GM18508 (cell line): ENCODE results near the gene NISCH.

Source experiments
- ATAC-seq: cut with Tn5 transposase; IDR thresholded peaks from one replicate; pipeline ENCODE4 v1.9.1; 2021; ENCODE audit warnings: moderate number of reproducible peaks; ENCODE audit not compliant: insufficient read depth, unreplicated experiment

Gene NISCH

DNA sequence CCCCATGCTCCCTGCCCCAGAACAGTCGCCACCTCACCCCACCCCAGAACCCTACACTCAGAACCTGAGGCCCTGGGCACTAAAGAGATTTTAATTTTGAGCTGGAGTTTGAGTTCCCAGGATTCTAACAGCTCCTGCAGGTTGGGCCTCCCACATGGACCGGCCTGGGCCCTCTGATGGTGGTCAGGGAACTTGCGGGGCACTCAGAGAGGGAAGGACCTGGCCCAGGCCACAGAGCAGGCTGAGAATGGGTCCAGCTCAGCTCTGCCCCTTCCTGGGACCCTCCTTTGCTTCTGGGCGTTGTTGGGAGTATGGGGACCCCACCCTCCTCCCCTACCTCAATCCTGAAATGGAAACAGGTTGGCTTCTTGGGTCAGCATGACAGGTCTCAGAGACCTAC, 9.4 kb upstream of the NISCH start:
- ATAC-seq, result no peak

DNA sequence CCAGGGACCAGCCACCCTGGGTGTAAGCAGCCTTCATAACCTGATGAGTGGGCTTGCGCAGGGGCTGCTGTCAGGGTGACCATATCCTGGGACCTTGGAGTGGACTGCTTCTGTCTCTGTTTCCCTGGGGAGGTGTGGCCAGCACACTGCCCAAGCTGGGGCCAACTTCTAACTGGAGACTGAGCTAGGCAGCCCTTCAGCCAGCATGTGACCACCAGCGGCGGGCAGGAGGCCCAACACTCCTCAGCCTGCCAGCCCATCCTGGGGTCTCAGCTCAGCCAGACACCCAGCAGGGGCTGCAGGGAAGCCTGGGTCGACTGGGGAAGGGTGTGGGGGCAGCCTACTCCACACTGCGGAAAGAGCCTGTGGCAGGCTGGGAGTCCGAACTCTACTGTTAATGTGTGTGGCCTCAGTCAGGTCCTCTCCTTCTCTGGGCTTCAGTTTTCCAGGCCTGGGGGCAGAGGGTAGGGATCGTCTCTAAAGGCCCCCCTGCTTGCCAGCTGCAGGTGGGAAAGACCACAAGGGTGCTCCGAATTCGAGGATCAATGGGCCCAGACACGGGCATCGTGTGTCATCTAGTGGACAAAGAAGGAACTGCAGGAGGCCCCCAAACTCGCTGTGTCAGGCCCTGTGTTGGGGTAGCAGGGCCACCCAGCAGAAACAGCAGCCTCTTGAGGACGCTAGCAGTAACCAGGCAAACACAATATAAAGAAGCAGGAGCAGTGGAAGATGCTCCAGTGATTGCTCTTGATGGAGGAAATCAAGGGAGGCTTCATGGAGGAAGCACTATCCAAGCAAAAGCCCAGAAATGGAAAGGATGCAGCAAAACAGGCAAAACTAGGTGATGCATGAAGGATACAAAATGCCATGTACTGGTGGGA, 8.5 kb upstream of the NISCH start:
- no peak for ATAC-seq

DNA sequence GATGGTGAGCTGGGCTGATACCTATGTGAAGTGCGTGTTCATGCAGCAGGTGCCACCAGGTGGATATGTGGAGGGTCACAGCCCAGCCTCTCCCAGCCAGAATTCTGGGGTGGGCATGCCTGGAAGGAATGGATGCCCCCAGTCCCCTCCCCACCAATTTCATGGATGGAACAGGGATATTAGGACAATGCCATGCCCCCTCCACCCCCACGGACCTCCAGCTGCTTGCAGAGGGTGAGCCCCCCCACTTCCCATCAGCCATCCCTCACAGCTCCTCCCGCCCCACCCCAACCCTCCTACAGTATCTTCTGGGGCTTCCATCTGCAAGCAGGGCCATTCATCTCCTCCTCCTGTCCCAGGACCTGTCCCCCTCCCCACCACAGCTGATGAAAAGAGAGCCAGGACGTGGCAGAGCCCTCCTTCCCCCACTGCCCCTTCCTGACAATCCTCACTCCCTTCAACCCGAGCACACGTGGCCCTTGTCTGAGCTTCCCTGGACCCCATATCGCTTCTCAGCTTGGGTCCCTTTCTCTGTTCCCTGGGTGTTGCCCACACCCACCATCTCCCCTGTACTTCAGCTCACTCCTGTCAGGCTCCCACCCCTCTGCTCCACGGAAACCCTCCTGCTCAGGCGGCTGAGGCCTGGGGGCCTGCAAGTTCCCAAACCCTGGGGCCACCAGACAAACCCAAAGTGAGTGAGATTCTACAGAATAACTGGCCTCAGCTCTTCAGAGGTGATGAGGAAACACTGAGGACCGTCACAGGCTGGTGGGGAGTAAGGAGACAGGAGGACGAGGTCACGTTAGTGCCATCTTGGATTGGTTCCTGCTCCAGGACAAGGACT, 7.7 kb upstream of the NISCH start:
- ATAC-seq, result no peak

DNA sequence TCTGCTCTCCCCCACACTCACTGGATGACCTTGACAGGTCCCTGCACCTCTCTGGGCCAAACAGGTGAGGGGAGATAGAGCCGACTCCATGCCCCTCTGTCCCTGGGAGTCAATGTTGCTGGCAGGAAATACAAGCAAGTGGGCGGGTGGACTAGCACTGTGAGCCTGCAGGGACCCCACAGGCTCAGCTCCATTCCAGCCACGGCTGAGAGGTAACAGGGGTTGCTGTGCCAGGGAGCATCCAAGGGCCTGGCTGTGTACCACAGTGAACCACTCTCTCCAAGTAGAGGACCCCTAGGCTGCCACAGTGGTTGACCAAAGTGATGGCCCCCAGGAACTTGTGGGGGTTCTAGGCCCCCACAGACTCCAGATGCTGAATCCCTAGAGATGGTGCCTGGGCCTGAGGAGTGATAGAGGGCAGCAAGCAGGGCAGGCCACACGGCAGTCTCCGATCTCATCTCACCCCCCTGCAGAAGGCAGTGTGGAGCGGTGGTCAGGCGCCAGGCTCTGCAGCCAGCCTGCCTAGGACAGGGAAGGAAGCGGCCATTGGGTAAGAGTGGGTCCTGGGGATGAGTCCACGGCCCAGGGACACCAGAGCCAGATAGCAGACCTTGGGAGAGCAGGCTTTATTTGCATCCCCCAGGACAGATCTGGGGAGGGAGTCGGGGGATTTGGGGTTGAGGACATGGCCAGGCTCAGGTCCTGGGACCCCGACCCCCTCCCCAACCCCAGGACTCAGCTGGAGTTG, 4.7 kb upstream of the NISCH start:
- no peak for ATAC-seq

DNA sequence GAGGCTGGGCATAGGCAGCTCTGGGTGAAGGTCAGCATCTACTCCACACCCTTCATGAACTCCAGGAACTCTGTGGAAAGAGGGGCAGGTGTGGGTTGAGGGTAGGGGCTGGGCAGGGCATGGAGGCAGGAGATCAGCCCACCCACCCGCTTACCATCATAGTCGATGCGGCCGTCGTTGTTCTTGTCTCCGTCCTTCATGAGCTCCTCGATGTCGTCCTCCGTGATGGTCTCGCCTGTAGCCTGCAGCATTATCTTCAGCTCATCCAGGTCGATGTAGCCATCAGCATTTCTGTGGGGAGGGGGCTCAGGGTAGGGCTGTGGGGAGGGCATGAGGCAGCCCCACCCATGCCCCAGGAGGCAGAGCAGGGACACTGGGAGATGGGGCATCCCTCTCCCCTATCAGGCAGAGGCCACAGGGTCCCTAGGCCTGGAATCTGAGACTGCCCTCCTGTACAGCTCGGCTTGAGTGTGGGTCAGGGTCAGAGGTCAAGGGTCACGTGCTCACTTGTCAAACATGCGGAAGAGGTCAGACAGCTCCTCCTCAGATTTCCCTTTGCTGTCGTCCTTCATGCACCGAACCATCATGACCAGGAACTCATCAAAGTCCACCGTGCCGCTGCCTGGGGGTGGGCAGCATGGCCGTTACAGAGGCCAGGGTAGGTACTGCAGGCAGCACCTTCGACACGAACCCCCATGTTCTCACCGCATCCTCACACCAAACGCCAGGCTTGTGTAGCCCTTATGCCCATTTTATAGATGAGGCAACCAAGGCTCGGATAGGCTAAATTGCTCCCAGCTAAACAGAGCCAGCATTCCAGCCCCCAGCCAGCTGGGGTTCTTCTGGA, 3.9 kb upstream of the NISCH start:
- ATAC-seq, result no peak

DNA sequence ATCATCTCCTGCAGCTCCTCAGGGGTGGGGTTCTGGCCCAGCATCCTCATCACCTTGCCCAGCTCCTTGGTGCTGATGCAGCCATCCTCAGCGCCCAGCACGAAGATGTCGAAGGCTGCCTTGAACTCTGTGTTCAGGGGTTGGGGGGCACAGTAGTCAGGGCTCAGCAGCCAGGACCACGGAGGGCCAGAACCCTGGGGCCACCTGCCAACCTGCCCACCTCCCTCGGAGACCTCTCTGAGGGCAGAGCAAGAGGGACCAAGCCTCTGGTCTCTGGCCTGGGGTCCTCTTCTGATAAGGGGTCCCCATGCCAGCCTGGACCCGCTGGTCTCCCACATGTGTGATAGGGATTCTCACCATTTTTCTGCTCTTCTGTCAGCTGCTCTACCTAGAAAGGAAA, 3.3 kb upstream of the NISCH start:
- no peak for ATAC-seq

DNA sequence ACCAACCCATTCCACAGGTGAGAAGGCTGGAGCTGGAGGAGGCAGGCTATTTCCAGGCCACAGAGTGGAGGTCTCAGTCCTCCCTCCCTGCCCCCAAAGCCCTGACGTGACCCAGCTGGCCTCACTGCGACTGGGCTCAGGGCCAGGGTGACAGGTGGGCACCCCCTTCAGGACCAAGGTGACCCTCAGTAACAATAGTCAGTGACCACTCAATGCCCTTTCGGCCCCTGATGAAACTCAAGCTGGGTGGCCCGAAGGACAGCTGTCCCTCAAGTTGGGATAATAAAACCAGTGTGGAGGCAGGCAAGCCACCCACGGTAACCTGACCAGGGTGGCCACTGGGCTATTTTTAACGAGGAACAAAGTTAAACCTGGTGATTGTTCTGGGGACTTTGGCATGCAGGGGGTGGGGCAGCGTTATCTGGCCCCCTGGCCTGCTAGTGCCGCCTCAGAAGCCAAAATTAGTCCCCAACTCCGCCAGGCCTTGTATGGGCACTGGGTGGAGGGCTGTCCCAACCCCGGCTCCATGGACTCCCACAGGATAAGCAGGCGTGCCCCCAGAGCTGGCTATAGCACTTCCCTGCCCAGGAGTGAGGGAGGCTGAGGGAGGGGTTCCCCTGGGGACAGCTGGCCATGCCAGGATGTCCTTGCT, 2.7 kb upstream of the NISCH start:
- no peak for ATAC-seq

DNA sequence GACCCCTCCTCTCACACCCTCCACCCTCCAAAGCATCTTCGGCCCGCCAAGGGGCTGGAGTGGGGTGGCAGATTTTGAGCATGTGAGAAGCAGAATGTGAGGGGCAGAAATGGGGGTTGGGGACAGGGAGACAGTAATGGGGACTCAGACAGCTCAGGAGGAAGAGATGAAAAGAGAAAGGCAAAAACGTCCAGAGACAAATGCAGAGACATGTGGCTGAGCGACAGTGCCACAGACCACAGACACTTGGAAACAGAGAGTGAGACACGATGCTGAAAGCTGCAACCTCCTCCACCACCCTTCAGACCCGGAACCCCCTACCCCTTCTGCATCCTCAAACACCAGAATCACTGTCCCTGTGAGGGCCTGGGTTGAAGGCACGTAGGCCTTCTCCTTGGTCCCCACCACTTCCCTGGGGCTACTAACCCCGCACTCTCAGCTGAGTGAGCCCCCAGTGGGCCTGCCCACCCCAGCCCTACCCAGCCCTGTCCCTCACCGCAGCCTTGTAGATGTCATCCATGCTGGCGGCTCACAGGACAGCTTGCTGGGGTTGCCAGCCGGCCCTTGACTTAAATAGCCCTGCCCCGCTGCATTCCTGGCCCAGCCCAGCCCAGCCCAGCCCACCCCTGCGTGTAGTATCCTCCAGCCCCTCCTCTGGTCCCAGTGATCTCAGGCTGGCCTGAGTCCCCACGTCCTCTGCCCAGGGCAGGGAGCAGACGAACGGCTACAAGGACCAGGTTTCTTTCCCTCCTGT, 1.7 kb upstream of the NISCH start, which contains the start of gene TNNC1:
TNNC1 (minus strand) TSS at position 546 of the 754 bp plus-strand sequence; CDS start at position 520, 26 bp downstream.
- ATAC-seq, result no peak

DNA sequence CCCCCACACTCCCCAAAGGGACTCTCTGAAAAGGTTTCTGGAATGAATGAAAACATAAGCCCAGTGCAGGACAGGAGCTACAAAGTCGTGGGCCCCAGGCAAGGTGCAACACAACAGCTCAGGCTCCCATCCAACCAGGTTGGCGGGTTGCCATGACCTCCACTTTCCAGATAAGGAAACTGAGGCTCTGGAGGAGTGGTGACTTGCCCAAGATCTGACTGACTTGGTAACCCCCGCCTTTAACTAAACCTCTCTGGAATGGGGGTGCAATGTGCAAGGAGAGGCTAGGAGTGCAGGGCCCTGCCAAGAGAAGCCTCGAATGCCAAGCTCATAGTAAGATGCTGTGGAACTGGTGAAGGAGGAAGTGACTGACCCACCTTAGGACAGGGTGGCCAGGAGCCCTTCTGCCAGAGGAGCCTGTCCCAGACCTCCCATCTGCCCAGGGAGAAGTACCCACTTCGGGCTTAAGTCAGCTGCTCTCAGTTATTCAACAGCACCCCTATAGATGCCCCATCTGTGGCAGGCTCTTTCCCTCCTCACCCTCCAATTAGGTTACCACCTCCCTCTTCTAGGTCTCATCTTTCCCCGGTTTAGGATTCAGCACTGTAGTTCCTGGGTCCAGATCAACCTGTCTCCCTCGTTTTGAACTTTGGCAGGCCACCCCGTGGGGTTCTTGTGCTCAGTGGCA, 1.0 kb upstream of the NISCH start:
- no peak for ATAC-seq

DNA sequence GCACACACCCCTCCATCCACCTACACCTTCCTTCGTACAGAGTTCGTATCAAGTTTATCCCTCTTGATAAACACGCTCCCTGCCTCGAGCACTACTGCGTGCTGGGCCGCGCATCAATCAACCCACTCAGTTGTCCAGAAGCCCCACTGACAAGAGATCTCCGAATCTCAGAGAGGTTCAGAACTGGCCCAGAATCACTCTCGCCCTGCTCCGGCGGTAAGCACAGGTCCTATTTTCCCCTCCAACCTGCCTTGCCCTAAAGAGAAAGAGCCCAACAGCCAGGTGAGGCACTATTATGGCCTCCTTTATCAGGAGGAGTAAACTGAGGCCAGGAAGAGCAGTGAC, 494 bp upstream of the NISCH start:
- ATAC-seq, result no peak

DNA sequence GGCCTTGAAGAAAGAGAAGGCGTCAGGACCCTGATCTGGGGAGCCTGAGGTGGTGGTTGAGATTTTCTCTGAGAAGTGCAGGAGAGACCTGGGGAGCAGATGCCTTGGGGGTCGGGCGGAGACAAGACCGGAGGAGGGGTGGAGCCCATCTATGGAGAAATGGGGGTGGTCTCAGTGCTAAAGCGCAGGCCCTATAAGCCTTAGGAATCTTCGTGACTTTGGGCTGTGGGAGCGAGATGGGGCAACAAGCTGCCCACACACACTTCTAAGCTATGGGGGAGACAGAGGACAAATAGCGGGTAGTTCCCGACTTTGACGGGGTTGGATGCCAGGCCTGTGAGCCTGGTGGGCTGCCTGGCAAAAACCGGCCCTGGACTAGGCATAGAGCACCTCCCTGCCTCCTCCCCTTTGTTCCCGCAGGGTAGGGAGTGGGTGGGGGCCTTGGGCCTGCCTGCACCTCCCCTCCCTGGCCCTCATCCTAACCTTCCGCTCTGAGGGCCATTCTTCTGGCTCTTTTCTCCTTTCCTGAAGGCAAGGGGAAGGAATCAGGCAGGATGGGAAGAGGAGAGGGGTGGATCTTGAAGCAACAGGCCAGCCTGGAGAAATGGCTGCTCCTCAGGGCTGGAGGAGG, 880 bp downstream of the NISCH start:
- ATAC-seq, result no peak

DNA sequence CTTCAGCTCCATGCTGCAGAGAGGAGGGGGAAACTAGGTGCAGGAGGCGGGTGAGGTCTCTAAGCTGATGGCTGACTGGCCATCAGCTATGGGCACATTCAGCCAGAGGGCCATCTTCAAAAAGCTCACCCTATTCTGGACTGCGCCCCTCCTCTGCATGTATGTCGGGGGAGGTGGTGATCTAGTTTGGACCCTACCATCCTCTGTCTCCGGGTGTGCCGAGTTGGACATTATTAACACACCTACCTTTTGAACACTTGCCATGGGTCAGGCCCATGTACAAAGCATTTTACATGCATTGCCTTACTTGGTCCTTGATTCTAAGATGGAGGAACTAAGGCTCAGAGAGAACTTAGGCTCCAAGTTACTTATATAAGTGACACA, 1.4 kb downstream of the NISCH start:
- no peak for ATAC-seq

DNA sequence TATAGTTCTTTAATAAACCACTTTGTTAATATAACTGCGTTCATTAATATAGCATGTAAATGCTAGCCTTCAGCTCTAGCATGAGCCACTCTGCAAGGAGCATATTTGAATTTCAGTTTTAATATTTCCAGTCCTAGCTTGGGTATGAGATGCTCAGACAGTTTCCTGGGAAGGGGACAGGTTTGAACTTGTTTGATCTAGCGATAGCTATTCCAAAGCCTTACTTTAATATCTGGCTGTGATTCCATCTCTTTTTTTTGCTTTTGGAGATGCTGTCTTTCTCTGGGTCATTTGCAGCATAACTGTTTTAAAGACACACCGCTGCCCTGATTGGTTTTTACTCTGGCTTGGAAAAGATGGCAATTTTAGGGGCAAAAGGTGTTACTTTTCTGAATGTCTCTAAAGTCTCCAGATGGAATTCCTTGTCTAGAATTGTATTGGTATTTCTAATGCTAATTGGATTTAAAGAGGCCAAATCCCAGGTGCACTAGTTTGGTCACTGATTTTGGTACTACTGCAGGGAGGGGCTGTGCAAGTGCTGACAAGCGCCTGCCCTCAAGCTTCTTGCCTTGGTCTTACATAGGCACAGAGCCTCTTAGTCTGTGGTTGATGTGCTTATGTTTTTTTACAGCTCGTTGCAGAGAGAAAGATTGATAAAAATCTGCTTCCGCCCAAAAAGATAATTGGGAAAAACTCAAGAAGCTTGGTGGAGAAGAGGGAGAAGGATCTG, 2.8 kb downstream of the NISCH start:
- no peak for ATAC-seq

DNA sequence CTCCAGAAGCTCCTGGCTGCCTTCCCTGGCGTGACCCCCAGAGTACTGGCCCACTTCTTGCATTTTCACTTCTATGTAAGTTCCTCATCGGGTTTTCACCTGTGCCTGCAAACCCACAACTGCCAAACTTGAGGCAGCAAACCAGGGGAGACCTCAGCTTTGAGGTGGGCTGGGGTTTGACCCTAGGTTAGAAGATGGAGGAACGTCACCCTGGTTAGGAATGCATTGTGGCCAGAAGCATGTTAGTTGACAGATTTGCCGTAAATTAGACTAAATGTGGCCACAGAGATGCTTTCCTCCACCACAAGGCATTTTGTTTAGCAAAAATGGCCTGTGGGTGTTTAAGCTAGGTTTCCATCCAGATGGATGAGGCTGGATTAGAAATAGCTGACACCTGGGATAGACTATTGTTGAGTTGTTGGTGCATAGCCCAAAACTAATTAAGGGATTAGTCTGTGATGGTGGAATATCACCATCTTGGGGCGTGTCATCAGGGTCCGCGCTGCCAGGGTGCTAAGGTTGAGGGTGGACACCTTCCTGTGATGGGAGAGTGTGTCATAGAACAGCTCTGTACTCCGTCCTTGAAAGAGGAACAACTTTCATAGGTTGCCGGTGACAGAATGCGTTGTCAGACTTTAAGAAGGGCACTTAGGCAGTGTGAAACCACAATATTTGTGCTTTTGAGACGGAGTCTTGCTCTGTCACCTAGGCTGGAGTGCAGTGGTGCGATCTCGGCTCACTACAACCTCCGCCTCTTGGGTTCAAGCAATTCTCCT, 3.6 kb downstream of the NISCH start:
- no peak for ATAC-seq

DNA sequence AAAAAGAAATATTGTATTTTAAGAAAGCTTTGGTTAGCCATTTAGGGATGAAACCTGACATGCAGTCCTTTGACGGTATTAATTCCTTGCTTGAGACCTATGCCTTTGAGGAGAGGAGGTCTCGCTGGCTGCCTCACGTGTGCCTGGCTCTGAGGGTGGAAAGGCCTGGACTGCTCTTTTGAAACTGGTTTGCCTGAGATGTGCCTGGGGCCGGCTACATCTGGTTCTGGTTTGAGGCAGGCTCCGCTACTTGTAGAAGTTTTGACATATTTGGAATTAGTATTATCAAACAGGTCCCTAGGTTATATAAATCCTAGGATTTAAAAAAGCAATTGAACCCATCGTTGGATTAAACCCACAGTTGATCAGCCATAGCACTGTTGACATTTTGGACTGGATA, 6.5 kb downstream of the NISCH start:
- ATAC-seq, result no peak

DNA sequence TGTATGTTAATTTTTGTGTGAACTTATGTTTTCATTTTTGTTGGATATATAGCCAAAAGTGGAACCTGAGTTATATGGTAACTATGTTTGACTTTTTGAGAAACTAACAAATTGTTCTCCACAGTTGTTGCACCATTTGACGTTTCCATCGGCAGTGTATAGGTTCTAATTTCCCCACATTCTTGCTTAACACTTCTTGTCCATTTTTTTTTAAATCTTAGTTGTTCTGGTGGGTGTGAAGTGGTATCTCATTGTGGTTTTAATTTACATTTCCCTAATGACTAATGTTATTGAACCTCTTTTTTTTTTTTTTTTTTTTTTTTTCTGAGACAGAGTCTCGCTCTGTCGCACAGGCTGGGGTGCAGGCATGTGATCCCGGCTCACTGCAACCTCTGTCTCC, 8.0 kb downstream of the NISCH start:
- no peak for ATAC-seq
